Suprapubic skin (tissue), 3 donors: ENCODE data around the gene TMEM109.

Experiments
- EP300 ChIP-seq: sonication (generic); formaldehyde crosslinking; IDR thresholded peaks from one replicate; pipeline ENCODE4 v1.6.1; 2017; ENCODE audit warnings: antibody characterized with exemption
- POLR2A ChIP-seq, 2 donors: fragments of 450-650 bp; IDR thresholded peaks; one replicate each; pipeline ENCODE4 v1.6.1; 2017; ENCODE audit warnings: antibody characterized with exemption in 2 of 2, mild to moderate bottlenecking in 2 of 2, moderate library complexity in 2 of 2
- TF ChIP-seq, protein P1 (sequence below), 2 donors: fragments of 200-600 bp in 1 of 2; fragments of 450-650 bp in 1 of 2; sonication (generic) in 1 of 2; IDR thresholded peaks; one replicate each; pipeline ENCODE4 v1.5.1; 2016 to 2019; ENCODE audit warnings: antibody characterized with exemption in 2 of 2, mild to moderate bottlenecking in 1 of 2, moderate library complexity in 1 of 2

GRCh38 chr11:60925868-60926267 is 11.9 kb downstream of the TMEM109 start:
- no peak for TF ChIP-seq POLR2A (IDR thresholded peaks at IDR 0.05)
- TF ChIP-seq, protein P1, sequence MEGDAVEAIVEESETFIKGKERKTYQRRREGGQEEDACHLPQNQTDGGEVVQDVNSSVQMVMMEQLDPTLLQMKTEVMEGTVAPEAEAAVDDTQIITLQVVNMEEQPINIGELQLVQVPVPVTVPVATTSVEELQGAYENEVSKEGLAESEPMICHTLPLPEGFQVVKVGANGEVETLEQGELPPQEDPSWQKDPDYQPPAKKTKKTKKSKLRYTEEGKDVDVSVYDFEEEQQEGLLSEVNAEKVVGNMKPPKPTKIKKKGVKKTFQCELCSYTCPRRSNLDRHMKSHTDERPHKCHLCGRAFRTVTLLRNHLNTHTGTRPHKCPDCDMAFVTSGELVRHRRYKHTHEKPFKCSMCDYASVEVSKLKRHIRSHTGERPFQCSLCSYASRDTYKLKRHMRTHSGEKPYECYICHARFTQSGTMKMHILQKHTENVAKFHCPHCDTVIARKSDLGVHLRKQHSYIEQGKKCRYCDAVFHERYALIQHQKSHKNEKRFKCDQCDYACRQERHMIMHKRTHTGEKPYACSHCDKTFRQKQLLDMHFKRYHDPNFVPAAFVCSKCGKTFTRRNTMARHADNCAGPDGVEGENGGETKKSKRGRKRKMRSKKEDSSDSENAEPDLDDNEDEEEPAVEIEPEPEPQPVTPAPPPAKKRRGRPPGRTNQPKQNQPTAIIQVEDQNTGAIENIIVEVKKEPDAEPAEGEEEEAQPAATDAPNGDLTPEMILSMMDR (IDR thresholded peaks at IDR 0.05), result no peak
- TF ChIP-seq EP300, result no peak
